Ovary (tissue), 9 donors: ENCODE results near the gene SLC38A3. TPM values are rescaled to one million over a fixed set of nuclear protein-coding genes. Genes with fewer than 3 reads are reported as not detected.

ENCODE experiments used
- DNase-seq, 5 donors: peaks; one replicate each; pipeline ENCODE4 v3.0.0-alpha.2; 2019 to 2020
- H3K27ac ChIP-seq, 2 donors: fragments of 200-600 bp; one replicate each; pipeline versions ENCODE4 v1.5.1 to v1.8.0; 2019 to 2022
- H3K27me3 ChIP-seq: fragments of 200-600 bp; one replicate; pipeline ENCODE4 v1.8.0; 2022
- H3K36me3 ChIP-seq: fragments of 200-600 bp; sonication (generic); one replicate; pipeline ENCODE4 v1.5.1; 2019
- H3K4me1 ChIP-seq: one replicate; pipeline ENCODE4 v1.8.1; 2013; ENCODE audit warnings: mild to moderate bottlenecking, moderate library complexity; ENCODE audit not compliant: insufficient read depth
- H3K4me3 ChIP-seq: fragments of 200-600 bp; sonication (generic); one replicate; pipeline ENCODE4 v1.5.1; 2017
- H3K9me3 ChIP-seq, 2 donors: fragments of 200-600 bp in 1 of 2; sonication (generic) in 1 of 2; one replicate each; pipeline versions ENCODE4 v1.5.1 to v1.8.1; 2013 to 2019; ENCODE audit warnings: mild to moderate bottlenecking in 1 of 2, moderate library complexity in 1 of 2
- EP300 ChIP-seq: sonication (generic); formaldehyde crosslinking; IDR thresholded peaks from one replicate; pipeline ENCODE4 v1.6.1; 2017; ENCODE audit warnings: antibody characterized with exemption
- POLR2A ChIP-seq: fragments of 450-650 bp; IDR thresholded peaks from one replicate; pipeline ENCODE4 v1.6.1; 2017; ENCODE audit warnings: antibody characterized with exemption, mild to moderate bottlenecking, moderate library complexity
- WGBS, 3 donors: extraction: QIAGEN DNeasy Blood & Tissue Kit in 1 of 3; methylation state at CpG; one replicate each; pipeline versions ENCODE4 v1.1.5 to v1.1.7; 2013 to 2017; 5-methylcytosine and 5-hydroxymethylcytosine counted together
- intact Hi-C, 4 donors: fragments of 100-400 bp; cut with DNase I; formaldehyde crosslinking; loops; one replicate each; pipeline versions ENCODE4 v1.11.0 to v1.15.1; 2022 to 2023
- microRNA counts: library from miRNA; unstranded; fragments of <30 nt; microRNA quantifications from one replicate; lab custom pipeline; 2016
- microRNA-seq, 3 donors: library from miRNA; unstranded; fragments of <30 nt; microRNA quantifications; one replicate each; pipeline versions ENCODE4 to v1.2.0, GENCODE V29; 2019 to 2020
- polyA plus RNA-seq, 2 donors: library from polyadenylated mRNA; stranded (reverse); fragments of 200-250 nt in 1 of 2; fragments of 350-450 nt in 1 of 2; fragmentation: Illumina TruSeq in 1 of 2; extraction: RNeasy Lipid Tissue Mini Kit (QIAGEN cat#74804) in 1 of 2; gene quantifications; one replicate each; pipeline ENCODE4 v1.2.3, GENCODE V29; 2013 to 2014
- small RNA-seq: library from RNA; depleted of rRNA; stranded (forward); fragments of <200 nt; gene quantifications from one replicate; pipeline ENCODE3, GENCODE V24; 2016
- total RNA-seq, 7 donors: library from RNA; depleted of rRNA in 2 of 7; stranded (reverse); fragments of >200 nt in 2 of 7; fragmentation: NEBNext Ultra II Directional in 3 of 7; extraction: Animal tissue kit (Norgen Biotek cat#: 25700) in 3 of 7; gene quantifications; one replicate each; pipeline versions ENCODE4 v1.1.0 to v1.2.4, GENCODE V29; 2016 to 2023
- TF ChIP-seq, protein P1 (sequence below), 3 donors: fragments of 450-650 bp in 2 of 3; fragments of 200-600 bp in 1 of 3; IDR thresholded peaks; one replicate each; pipeline versions ENCODE4 v1.5.1 to v1.8.0; 2016 to 2022; ENCODE audit warnings: antibody characterized with exemption in 3 of 3, mild to moderate bottlenecking in 1 of 3
- donor health status: DM: no; HTN: no; CAD: no; lungs with moderate emphysema.
- donor health status: DM: no; HTN: no; CAD: no.
- donor health status: Bipolar disorder and iron deficiency.
- donor health status: DM: yes; HTN: yes; CAD: no.
- donor health status: DM: no; HTN: no; CAD: no.
- donor health status: DM: yes; HTN: yes; CAD: no.

The SLC38A3 gene
- total and polyA plus RNA-seq, 9 donors = 1.6 to 10.9 (median 7.7) TPM

DNA sequence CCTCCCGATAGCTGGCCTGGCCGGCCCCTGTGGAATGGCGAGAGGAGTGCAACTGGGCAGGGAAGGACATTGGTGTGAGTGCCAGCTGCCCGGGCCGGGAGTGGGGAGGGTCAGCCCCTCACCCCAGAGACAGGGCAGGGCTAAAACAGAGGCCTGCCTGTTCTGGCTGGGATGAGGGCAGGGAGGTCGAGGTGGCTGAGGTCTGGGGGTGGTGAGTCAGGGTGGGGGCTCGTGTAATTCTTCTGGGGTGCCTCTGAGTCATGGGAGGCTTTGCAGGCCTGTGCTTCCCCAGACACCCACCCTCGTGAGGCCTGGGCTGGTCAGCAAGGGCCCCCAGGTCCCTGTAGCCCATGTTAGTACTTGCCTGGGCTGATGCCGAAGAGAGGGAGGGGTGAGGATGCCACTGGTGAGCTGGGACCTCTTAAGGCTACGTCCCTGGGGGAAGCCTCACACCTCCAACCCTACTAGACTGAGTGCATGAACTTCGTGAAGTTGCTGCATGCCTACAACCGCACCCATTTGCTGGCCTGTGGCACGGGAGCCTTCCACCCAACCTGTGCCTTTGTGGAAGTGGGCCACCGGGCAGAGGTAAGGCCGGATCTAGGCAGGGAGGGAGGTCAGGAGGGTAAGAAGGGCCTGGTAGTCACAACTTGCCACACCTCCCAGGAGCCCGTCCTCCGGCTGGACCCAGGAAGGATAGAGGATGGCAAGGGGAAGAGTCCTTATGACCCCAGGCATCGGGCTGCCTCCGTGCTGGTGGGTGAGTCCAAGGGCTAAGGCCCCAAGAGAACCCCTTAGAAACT is 65.6 kb downstream of the SLC38A3 start:
- Histone ChIP-seq H3K4me3 (peak overlapping the region; percentile 14), H3K27ac (peak overlapping the region in 1 of 2 donors; percentile 99), H3K4me1 (peaks cover 36% of the 10 kb centered on the region), H3K27me3 (no peaks in the 10 kb centered on the region), H3K36me3 (no peaks in the 10 kb centered on the region), H3K9me3 (no peaks in the 10 kb centered on the region)
- intact Hi-C loops = loop anchor here (2.0 to 10.0 kb wide), 5 partner anchors 43 to 156 kb away; partner anchors contain the start of gene GNAT1 (in 4 of the 4)
- peak in 2 of 5 donors; percentile 30 to 44 for DNase-seq
- 72 to 77% (median 74%) methylated on average over 19 of the region's 19 CpGs for WGBS, 3 donors
- TF ChIP-seq POLR2A = no peak
- TF ChIP-seq, protein P1, sequence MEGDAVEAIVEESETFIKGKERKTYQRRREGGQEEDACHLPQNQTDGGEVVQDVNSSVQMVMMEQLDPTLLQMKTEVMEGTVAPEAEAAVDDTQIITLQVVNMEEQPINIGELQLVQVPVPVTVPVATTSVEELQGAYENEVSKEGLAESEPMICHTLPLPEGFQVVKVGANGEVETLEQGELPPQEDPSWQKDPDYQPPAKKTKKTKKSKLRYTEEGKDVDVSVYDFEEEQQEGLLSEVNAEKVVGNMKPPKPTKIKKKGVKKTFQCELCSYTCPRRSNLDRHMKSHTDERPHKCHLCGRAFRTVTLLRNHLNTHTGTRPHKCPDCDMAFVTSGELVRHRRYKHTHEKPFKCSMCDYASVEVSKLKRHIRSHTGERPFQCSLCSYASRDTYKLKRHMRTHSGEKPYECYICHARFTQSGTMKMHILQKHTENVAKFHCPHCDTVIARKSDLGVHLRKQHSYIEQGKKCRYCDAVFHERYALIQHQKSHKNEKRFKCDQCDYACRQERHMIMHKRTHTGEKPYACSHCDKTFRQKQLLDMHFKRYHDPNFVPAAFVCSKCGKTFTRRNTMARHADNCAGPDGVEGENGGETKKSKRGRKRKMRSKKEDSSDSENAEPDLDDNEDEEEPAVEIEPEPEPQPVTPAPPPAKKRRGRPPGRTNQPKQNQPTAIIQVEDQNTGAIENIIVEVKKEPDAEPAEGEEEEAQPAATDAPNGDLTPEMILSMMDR (IDR thresholded peaks at IDR 0.05) = no peak
- no peak for TF ChIP-seq EP300

MicroRNA genes within 50 kb of the gene (microRNA counts, 767-probe panel; counts per million panel counts)
- 530 counts per million, percentile 78 among the panel's probes with 10 or more counts for microRNA hsa-miR-566 (lab: Ali Mortazavi, UCI)

Small RNAs within 50 kb of the gene (microRNA-seq; reads per million reads assigned to microRNA genes)
- 0 reads per million in 3 donors for gene MIR566
- 0 to 0.18 (median 0) reads per million in 3 donors for gene MIR5787

Small RNAs within 50 kb of the gene (small RNA-seq; reads per million reads assigned to genes)
- not detected for gene MIR566
- gene MIR5787 = not detected

Other genes with a start within 250 kb of the SLC38A3 start
- gene RBM5, start 116.4 kb upstream of the SLC38A3 start, total RNA-seq = 100 to 1,000 TPM; 146 to 202 (median 165) TPM
- 100 to 1,000 TPM; 123 to 207 TPM for gene RBM5, start 116.4 kb upstream of the SLC38A3 start, polyA plus RNA-seq
- 10 to 100 TPM in 2 of 7 donors, 1 to 10 TPM in 5; 1.9 to 31.5 (median 7.2) TPM for gene SEMA3F, start 49.9 kb upstream of the SLC38A3 start, total RNA-seq
- 1 to 10 TPM; 3.5 to 8.3 TPM for gene SEMA3F, start 49.9 kb upstream of the SLC38A3 start, polyA plus RNA-seq
- not detected for gene GNAT1, start 13.7 kb upstream of the SLC38A3 start, total RNA-seq
- gene GNAT1, start 13.7 kb upstream of the SLC38A3 start, polyA plus RNA-seq = not detected
- gene GNAI2, start 30.9 kb downstream of the SLC38A3 start, total RNA-seq = 100 to 1,000 TPM in 6 of 7 donors, 10 to 100 TPM in 1; 72.3 to 259 (median 212) TPM
- 100 to 1,000 TPM; 189 to 309 TPM for gene GNAI2, start 30.9 kb downstream of the SLC38A3 start, polyA plus RNA-seq
- 100 to 1,000 TPM in 1 of 7 donors, 10 to 100 TPM in 6; 18.4 to 224 (median 51.9) TPM for gene SEMA3B, start 63.9 kb downstream of the SLC38A3 start, total RNA-seq
- 10 to 100 TPM in 1 of 2 donors, 1 to 10 TPM in 1; 5.0 to 30.9 TPM for gene SEMA3B, start 63.9 kb downstream of the SLC38A3 start, polyA plus RNA-seq
- gene LSMEM2, start 73.8 kb downstream of the SLC38A3 start, total RNA-seq = 1 to 10 TPM in 2 of 7 donors, under 1 TPM in 3, not detected in 2; 0.42 to 1.4 (median 0.76) TPM
- 1 to 10 TPM in 1 of 2 donors, under 1 TPM in 1; 0.60 to 1.0 TPM for gene LSMEM2, start 73.8 kb downstream of the SLC38A3 start, polyA plus RNA-seq
- 10 to 100 TPM; 31.8 to 76.9 (median 56.4) TPM for gene IFRD2, start 87.2 kb downstream of the SLC38A3 start, total RNA-seq
- gene IFRD2, start 87.2 kb downstream of the SLC38A3 start, polyA plus RNA-seq = 10 to 100 TPM; 14.5 to 32.8 TPM
- 1 to 10 TPM in 6 of 7 donors, under 1 TPM in 1; 0.58 to 4.3 (median 2.0) TPM for gene HYAL3, start 94.1 kb downstream of the SLC38A3 start, total RNA-seq
- gene HYAL3, start 94.1 kb downstream of the SLC38A3 start, polyA plus RNA-seq = 1 to 10 TPM; 1.5 to 1.9 TPM
- 10 to 100 TPM in 6 of 7 donors, 1 to 10 TPM in 1; 9.7 to 15.7 (median 13.0) TPM for gene NAA80, start 94.1 kb downstream of the SLC38A3 start, total RNA-seq
- gene NAA80, start 94.1 kb downstream of the SLC38A3 start, polyA plus RNA-seq = 10 to 100 TPM in 1 of 2 donors, 1 to 10 TPM in 1; 2.6 to 11.2 TPM
- gene HYAL1, start 98.3 kb downstream of the SLC38A3 start, total RNA-seq = 1 to 10 TPM; 1.8 to 9.3 (median 3.3) TPM
- 1 to 10 TPM; 3.6 to 4.4 TPM for gene HYAL1, start 98.3 kb downstream of the SLC38A3 start, polyA plus RNA-seq
- gene HYAL2, start 117.5 kb downstream of the SLC38A3 start, total RNA-seq = 10 to 100 TPM; 29.0 to 81.6 (median 41.2) TPM
- 10 to 100 TPM; 10.9 to 56.3 TPM for gene HYAL2, start 117.5 kb downstream of the SLC38A3 start, polyA plus RNA-seq
- gene TUSC2, start 123.0 kb downstream of the SLC38A3 start, total RNA-seq = 10 to 100 TPM; 19.4 to 26.4 (median 21.3) TPM
- gene TUSC2, start 123.0 kb downstream of the SLC38A3 start, polyA plus RNA-seq = 10 to 100 TPM; 21.0 to 24.0 TPM
- 10 to 100 TPM; 16.2 to 32.6 (median 25.5) TPM for gene RASSF1, start 135.6 kb downstream of the SLC38A3 start, total RNA-seq
- 10 to 100 TPM; 12.5 to 27.4 TPM for gene RASSF1, start 135.6 kb downstream of the SLC38A3 start, polyA plus RNA-seq
- 10 to 100 TPM in 2 of 7 donors, 1 to 10 TPM in 5; 1.0 to 75.1 (median 3.4) TPM for gene ZMYND10, start 140.5 kb downstream of the SLC38A3 start, total RNA-seq
- gene ZMYND10, start 140.5 kb downstream of the SLC38A3 start, polyA plus RNA-seq = under 1 TPM; 0.50 to 0.81 TPM
- gene NPRL2, start 145.5 kb downstream of the SLC38A3 start, total RNA-seq = 10 to 100 TPM; 19.4 to 26.3 (median 22.4) TPM
- 10 to 100 TPM; 21.8 to 21.9 TPM for gene NPRL2, start 145.5 kb downstream of the SLC38A3 start, polyA plus RNA-seq
- 10 to 100 TPM in 3 of 7 donors, 1 to 10 TPM in 4; 8.0 to 17.1 (median 9.6) TPM for gene CYB561D2, start 145.6 kb downstream of the SLC38A3 start, total RNA-seq
- gene CYB561D2, start 145.6 kb downstream of the SLC38A3 start, polyA plus RNA-seq = 10 to 100 TPM in 1 of 2 donors, 1 to 10 TPM in 1; 4.5 to 10.8 TPM
- 10 to 100 TPM; 32.3 to 58.4 (median 36.9) TPM for gene TMEM115, start 154.2 kb downstream of the SLC38A3 start, total RNA-seq
- 10 to 100 TPM in 1 of 2 donors, 1 to 10 TPM in 1; 8.5 to 40.2 TPM for gene TMEM115, start 154.2 kb downstream of the SLC38A3 start, polyA plus RNA-seq